Transverse colon (tissue), 4 donors: ENCODE results near the gene KLC4. TPM values are rescaled to one million over a fixed set of nuclear protein-coding genes. Genes with fewer than 3 reads are reported as not detected.

Experiments used
- DNase-seq: peaks from one replicate; pipeline ENCODE4 v3.0.0-alpha.2; 2019
- H3K27ac ChIP-seq, 4 donors: fragments of 200-600 bp; sonication (generic); 2 replicates each; pipeline ENCODE4 v1.5.1; 2016 to 2018; ENCODE audit warnings: inconsistent platforms in 4 of 4
- H3K27me3 ChIP-seq: fragments of 200-600 bp; sonication (generic); 2 replicates; pipeline ENCODE4 v1.5.1; 2017; ENCODE audit warnings: inconsistent platforms
- H3K36me3 ChIP-seq, 4 donors: fragments of 200-600 bp; sonication (generic); 2 replicates each; pipeline ENCODE4 v1.5.1; 2017 to 2019; ENCODE audit warnings: inconsistent platforms in 4 of 4
- H3K4me1 ChIP-seq, 4 donors: fragments of 200-600 bp; sonication (generic); 2 replicates each; pipeline ENCODE4 v1.5.1; 2017 to 2020; ENCODE audit warnings: inconsistent platforms in 4 of 4
- H3K4me3 ChIP-seq, 4 donors: fragments of 200-600 bp; sonication (generic); 1 replicate in 1 of 4; 2 replicates in 3 of 4; pipeline versions ENCODE4 v1.5.1 to v1.6.1; 2017 to 2019; ENCODE audit warnings: inconsistent platforms in 4 of 4
- H3K9me3 ChIP-seq, 2 donors: fragments of 200-600 bp; sonication (generic); 2 replicates each; pipeline ENCODE4 v1.5.1; 2017 to 2019; ENCODE audit warnings: inconsistent platforms in 2 of 2
- CTCF ChIP-seq, 5 experiments: fragments of 200-600 bp in 3 of 5; fragments of 450-650 bp in 2 of 5; sonication (generic) in 3 of 5; IDR thresholded peaks; 1 replicate in 2 of 5; 2 replicates in 3 of 5; pipeline ENCODE4 v1.5.1; 2016 to 2017; ENCODE audit warnings: antibody characterized with exemption in 5 of 5, inconsistent platforms in 3 of 5, mild to moderate bottlenecking in 2 of 5, moderate library complexity in 1 of 5
- EP300 ChIP-seq: sonication (generic); formaldehyde crosslinking; IDR thresholded peaks from one replicate; pipeline ENCODE4 v1.6.1; 2017; ENCODE audit warnings: antibody characterized with exemption, low read depth
- POLR2A ChIP-seq: fragments of 450-650 bp; IDR thresholded peaks from one replicate; pipeline ENCODE4 v1.6.1; 2016; ENCODE audit warnings: antibody characterized with exemption, mild to moderate bottlenecking, moderate library complexity
- POLR2AphosphoS5 ChIP-seq, 3 donors: sonication (generic); formaldehyde crosslinking; IDR thresholded peaks; one replicate each; pipeline ENCODE4 v1.6.1; 2016; ENCODE audit warnings: antibody characterized with exemption in 3 of 3
- WGBS, 2 donors: methylation state at CpG; one replicate each; pipeline ENCODE4 v1.1.5; 2018; ENCODE audit warnings: low coverage in 1 of 2; 5-methylcytosine and 5-hydroxymethylcytosine counted together
- in situ Hi-C, 4 donors: fragments of 200-750 bp; cut with MboI; loops; one replicate each; pipeline versions ENCODE4 v1.15.0 to v1.15.1; 2017; ENCODE audit warnings: low sequenced_read_pairs in 3 of 4, low pct_ligation_motif_present in 1 of 4, low pct_unique_long_range_greater_than_20kb in 1 of 4
- intact Hi-C: fragments of 100-400 bp; cut with DNase I; formaldehyde crosslinking; loops from one replicate; pipeline ENCODE4 v1.15.1; 2023; ENCODE audit warnings: low total_unique reads
- total RNA-seq, 4 donors: library from RNA; depleted of rRNA; stranded (reverse); fragments of >200 nt; gene quantifications; one replicate each; pipeline ENCODE4 v1.1.0, GENCODE V29; 2016

Gene KLC4
- total RNA-seq, 4 donors from 2014 or later, result 91.9 to 296 (median 159) TPM

- WGBS, 2 donors, result 95% methylated on average over 9 of the region's 9 CpGs; no CpG with 5 or more reads in 1 of the 2 donors
Measured at GRCh38 chr6:43043310-43043709, 16.1 kb upstream of the KLC4 start.

GRCh38 chr6:43045371-43045930 lies 14.0 kb upstream of the KLC4 start:
- in situ Hi-C loops, result no loop called here

More at GRCh38 chr6:43043310-43043709, 16.1 kb upstream of the KLC4 start:
- in situ Hi-C loops (no loop called here), intact Hi-C loops (no loop called here)
- Histone ChIP-seq H3K9me3 (no peaks in the 10 kb centered on the region), H3K36me3 (peaks cover 0 to 17% (median 2%) of the 10 kb centered on the region in 4 donors), H3K4me1 (no peaks in the 10 kb centered on the region), H3K4me3 (no peak overlapping the region), H3K27ac (no peak overlapping the region), H3K27me3 (no peaks in the 10 kb centered on the region)
- DNase-seq, result no peak
- no peak for TF ChIP-seq CTCF (IDR thresholded peaks at IDR 0.05)
- no peak for TF ChIP-seq POLR2A
- no peak for TF ChIP-seq EP300
- no peak for TF ChIP-seq POLR2AphosphoS5 (IDR thresholded peaks at IDR 0.05)

GRCh38 chr6:43047998-43048397 lies 11.4 kb upstream of the KLC4 start:
- Histone ChIP-seq H3K4me3 (no peak overlapping the region), H3K4me1 (peaks cover 2 to 9% (median 7%) of the 10 kb centered on the region in 4 donors), H3K27ac (no peak overlapping the region), H3K9me3 (no peaks in the 10 kb centered on the region), H3K36me3 (peaks cover 0 to 16% (median 0%) of the 10 kb centered on the region in 4 donors), H3K27me3 (no peaks in the 10 kb centered on the region)
- TF ChIP-seq EP300 (no peak), CTCF (IDR thresholded peaks at IDR 0.05) (no peak), POLR2A (no peak), POLR2AphosphoS5 (IDR thresholded peaks at IDR 0.05) (no peak)
- no peak for DNase-seq
- intact Hi-C loops, result no loop called here
- WGBS, 2 donors, result 94% methylated on average over 7 of the region's 7 CpGs; no CpG with 5 or more reads in 1 of the 2 donors
- in situ Hi-C loops, result no loop called here

More at GRCh38 chr6:43045371-43045930, 14.0 kb upstream of the KLC4 start:
- Histone ChIP-seq H3K27me3 (no peaks in the 10 kb centered on the region), H3K9me3 (no peaks in the 10 kb centered on the region), H3K4me3 (no peak overlapping the region), H3K4me1 (no peaks in the 10 kb centered on the region), H3K36me3 (peaks cover 0 to 18% (median 0%) of the 10 kb centered on the region in 4 donors), H3K27ac (no peak overlapping the region)
- DNase-seq, result no peak
- WGBS, 2 donors, result 91% methylated on average over 11 of the region's 11 CpGs; no CpG with 5 or more reads in 1 of the 2 donors
- TF ChIP-seq POLR2A (no peak), EP300 (no peak), CTCF (IDR thresholded peaks at IDR 0.05) (no peak), POLR2AphosphoS5 (IDR thresholded peaks at IDR 0.05) (no peak)
- intact Hi-C loops, result no loop called here

- no peak overlapping the region for H3K4me3 ChIP-seq
- 93% methylated on average over 17 of the region's 17 CpGs; no CpG with 5 or more reads in 1 of the 2 donors for WGBS, 2 donors
- intact Hi-C loops, result no loop called here
- peaks cover 4 to 20% (median 10%) of the 10 kb centered on the region in 4 donors for H3K4me1 ChIP-seq
- H3K27ac ChIP-seq, result no peak overlapping the region
- peaks cover 0 to 10% (median 2%) of the 10 kb centered on the region in 4 donors for H3K36me3 ChIP-seq
- H3K9me3 ChIP-seq, result no peaks in the 10 kb centered on the region
- DNase-seq, result no peak
- H3K27me3 ChIP-seq, result no peaks in the 10 kb centered on the region
- in situ Hi-C loops, result no loop called here
- no peak for TF ChIP-seq EP300
- no peak for TF ChIP-seq CTCF (IDR thresholded peaks at IDR 0.05)
- TF ChIP-seq POLR2A, result no peak
- TF ChIP-seq POLR2AphosphoS5 (IDR thresholded peaks at IDR 0.05), result no peak
Measured at GRCh38 chr6:43050981-43051380, 8.4 kb upstream of the KLC4 start.
